HCT116 (cell line): Measurements from ENCODE around the gene PLP2. TPM values are rescaled to one million over a fixed set of nuclear protein-coding genes. Genes with fewer than 3 reads are reported as not detected.

ENCODE experiments used
- ATAC-seq: fragments of 200-7000 bp; cut with Tn5 transposase; 2 replicates; pipeline ENCODE4 v1.9.1; 2020; ENCODE audit warnings: mild to moderate bottlenecking, moderate library complexity
- BruUV-seq: library from RNA; stranded (reverse); fragments of 400-500 nt; replicated peaks from 2 replicates; lab custom pipeline; 2021; lab: Mats Ljungman, UMichigan
- CTCF ChIA-PET: fragments of 300-600 bp; sonication (Branson Sonifier 250); formaldehyde crosslinking; loops from one replicate; lab custom pipeline; 2021; ENCODE audit warnings: antibody characterized with exemption; lab: Charles Lee
- POLR2A ChIA-PET: fragments of 300-600, 350-600 bp; sonication (Branson Sonifier 250); formaldehyde crosslinking; loops from one replicate; lab custom pipeline; 2021; ENCODE audit warnings: antibody characterized with exemption; lab: Charles Lee
- RAD21 ChIA-PET, 2 experiments: fragments of 300-600 bp; sonication (Branson Sonifier 250); formaldehyde crosslinking; loops; one replicate each; lab custom pipeline; 2023; ENCODE audit warnings: low total read pairs in 2 of 2; ENCODE audit not compliant: uncharacterized antibody in 2 of 2, unreplicated experiment in 2 of 2, low non-redundant PET in 1 of 2; lab: Charles Lee
- DNase-seq: peaks from one replicate; pipeline ENCODE4 v3.0.0-alpha.2; 2010; ENCODE audit warnings: low read depth, low spot score
- H2AFZ ChIP-seq: fragments of 200-600 bp; shearing (Covaris generic), sonication (generic); 2 replicates; pipeline ENCODE4 v1.6.1; 2017; ENCODE audit warnings: low read depth, mixed run types, mixed read lengths, antibody characterized with exemption, low read length; ENCODE audit not compliant: poor library complexity, severe bottlenecking
- H3K27ac ChIP-seq: 2 replicates; pipeline ENCODE4 v1.5.1; 2012; ENCODE audit warnings: low read depth, low read length
- H3K27me3 ChIP-seq: fragments of 200-600 bp; sonication (generic); 2 replicates; pipeline ENCODE4 v1.6.1; 2016; ENCODE audit warnings: mixed run types, low read length, mixed read lengths; ENCODE audit not compliant: insufficient read depth
- H3K36me3 ChIP-seq, 2 experiments: fragments of 200-500 bp in 1 of 2; fragments of 200-600 bp in 1 of 2; sonication (Bioruptor generic) in 1 of 2; sonication (generic) in 1 of 2; 2 replicates each; pipeline versions ENCODE4 v1.5.1 to v1.6.1; 2014 to 2016; ENCODE audit warnings: low read length in 2 of 2, inconsistent platforms in 1 of 2, mixed read lengths in 1 of 2, mixed run types in 1 of 2; ENCODE audit not compliant: insufficient read depth in 2 of 2, control insufficient read depth in 1 of 2
- H3K4me1 ChIP-seq, 2 experiments: fragments of 200-600 bp in 1 of 2; sonication (generic) in 1 of 2; 2 replicates each; pipeline versions ENCODE4 v1.5.1 to v1.6.1; 2012 to 2017; ENCODE audit warnings: low read length in 2 of 2, inconsistent platforms in 1 of 2, mild to moderate bottlenecking in 1 of 2, mixed read lengths in 1 of 2, mixed run types in 1 of 2, moderate library complexity in 1 of 2; ENCODE audit not compliant: insufficient read depth in 2 of 2, control insufficient read depth in 1 of 2
- H3K4me2 ChIP-seq: fragments of 200-600 bp; sonication (generic); 2 replicates; pipeline ENCODE4 v1.6.1; 2017; ENCODE audit warnings: mixed run types, low read length, mixed read lengths
- H3K4me3 ChIP-seq, 2 experiments: fragments of 200-600 bp in 1 of 2; sonication (generic) in 1 of 2; replicated peaks in 1 of 2; 2 replicates each; pipeline ENCODE4 v1.5.1; 2011 to 2016; ENCODE audit warnings: low read length in 2 of 2, control low read depth in 1 of 2, low read depth in 1 of 2, mild to moderate bottlenecking in 1 of 2, mixed read lengths in 1 of 2, mixed run types in 1 of 2
- H3K79me2 ChIP-seq: fragments of 200-600 bp; sonication (generic); 2 replicates; pipeline ENCODE4 v1.6.1; 2017; ENCODE audit warnings: mild to moderate bottlenecking, mixed run types, low read length, moderate library complexity, mixed read lengths; ENCODE audit not compliant: insufficient read depth
- H3K9ac ChIP-seq: fragments of 200-600 bp; sonication (generic); 2 replicates; pipeline ENCODE4 v1.6.1; 2016; ENCODE audit warnings: low read length, mixed read lengths
- H3K9me2 ChIP-seq: fragments of 200-600 bp; sonication (generic), shearing (Covaris generic); 2 replicates; pipeline ENCODE4 v1.6.1; 2017; ENCODE audit warnings: mixed run types, mild to moderate bottlenecking, moderate library complexity; ENCODE audit not compliant: insufficient read depth
- H3K9me3 ChIP-seq, 2 experiments: fragments of 200-500 bp in 1 of 2; fragments of 200-600 bp in 1 of 2; sonication (Bioruptor generic) in 1 of 2; sonication (generic) in 1 of 2; 2 replicates each; pipeline ENCODE4 v1.6.1; 2014 to 2017; ENCODE audit warnings: low read length in 2 of 2, mixed read lengths in 2 of 2, inconsistent platforms in 1 of 2, low read depth in 1 of 2, mild to moderate bottlenecking in 1 of 2, mixed run types in 1 of 2, moderate library complexity in 1 of 2; ENCODE audit not compliant: control insufficient read depth in 1 of 2, insufficient read depth in 1 of 2
- H4K20me1 ChIP-seq: fragments of 200-600 bp; sonication (generic), shearing (Covaris generic); 2 replicates; pipeline ENCODE4 v1.6.1; 2017; ENCODE audit warnings: mixed run types, mild to moderate bottlenecking, moderate library complexity; ENCODE audit not compliant: insufficient read depth
- CBX3 ChIP-seq: IDR thresholded peaks from 2 replicates; pipeline ENCODE4 v1.6.1; 2012; ENCODE audit warnings: low read depth
- CEBPB ChIP-seq: IDR thresholded peaks from 2 replicates; pipeline ENCODE4 v1.6.1; 2012; ENCODE audit warnings: low read depth
- EGR1 ChIP-seq: IDR thresholded peaks from 2 replicates; pipeline ENCODE4 v1.6.1; 2012; ENCODE audit warnings: low read depth
- ELF1 ChIP-seq: IDR thresholded peaks from 2 replicates; pipeline ENCODE4 v1.6.1; 2012; ENCODE audit warnings: low read depth, borderline replicate concordance
- FOSL1 ChIP-seq: IDR thresholded peaks from 2 replicates; pipeline ENCODE4 v1.6.1; 2012; ENCODE audit warnings: low read depth
- POLR2A ChIP-seq: IDR thresholded peaks from 2 replicates; pipeline ENCODE4 v1.7.0; 2011; ENCODE audit warnings: borderline replicate concordance; ENCODE audit not compliant: insufficient read depth, insufficient read length; ENCODE audit errors: extremely low read depth
- POLR2AphosphoS5 ChIP-seq: IDR thresholded peaks from 2 replicates; pipeline ENCODE4 v1.6.1; 2011; ENCODE audit warnings: mild to moderate bottlenecking, low read depth, low read length, moderate library complexity
- SIN3A ChIP-seq: IDR thresholded peaks from 2 replicates; pipeline ENCODE4 v1.6.1; 2012; ENCODE audit warnings: low read depth
- SP1 ChIP-seq: IDR thresholded peaks from 2 replicates; pipeline ENCODE4 v1.6.1; 2012; ENCODE audit warnings: low read depth
- YY1 ChIP-seq: IDR thresholded peaks from 2 replicates; pipeline ENCODE4 v1.6.1; 2011; ENCODE audit warnings: low read length, low read depth, moderate library complexity, mild to moderate bottlenecking; ENCODE audit not compliant: insufficient replicate concordance; ENCODE audit errors: extremely low read depth
- intact Hi-C: fragments of 100-400 bp; cut with micrococcal nuclease; formaldehyde crosslinking; loops from 2 replicates; pipeline ENCODE4 v1.10.0; 2022
- total RNA-seq: library from RNA; stranded (reverse); gene quantifications from one replicate; pipeline ENCODE4 v1.2.1, GENCODE V29; 2021; ENCODE audit not compliant: unreplicated experiment
- TF ChIP-seq, protein P1 (sequence below): IDR thresholded peaks from 2 replicates; pipeline ENCODE4 v1.6.1; 2012; ENCODE audit warnings: low read depth
- TF ChIP-seq, protein P2 (sequence below): IDR thresholded peaks from 2 replicates; pipeline ENCODE4 v1.6.1; 2012

The PLP2 gene
- total RNA-seq, 1 experiment from 2014 or later: 207 TPM

DNA sequence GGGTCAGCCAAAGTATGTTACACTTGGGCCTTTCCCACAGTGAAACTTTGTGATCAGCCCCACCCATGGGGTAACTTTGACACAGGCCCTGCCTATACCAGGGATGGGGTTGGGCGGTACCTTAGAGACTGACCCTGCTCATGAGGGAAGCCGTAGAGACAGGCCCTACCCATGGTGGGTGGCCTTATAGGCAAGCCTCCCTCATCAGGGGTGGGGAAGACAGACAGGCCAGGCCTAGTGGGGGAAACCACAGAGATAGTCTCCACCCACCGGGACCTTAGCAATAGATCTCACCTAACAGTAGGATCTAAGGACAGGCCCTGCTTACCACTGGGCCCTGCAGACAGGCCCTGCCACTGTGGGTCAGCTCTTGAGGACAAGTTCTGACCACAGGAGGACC, 6.8 kb downstream of the PLP2 start:
- Histone ChIP-seq H3K4me3 (no peak overlapping the region), H3K4me2 (no peak overlapping the region), H3K79me2 (peaks cover 19% of the 10 kb centered on the region), H2AFZ (no peak overlapping the region), H3K9me3 (no peaks in the 10 kb centered on the region), H3K36me3 (peaks cover 7 to 12% of the 10 kb centered on the region in 2 experiments; a peak in 3 of 4 replicates), H3K9ac (no peak overlapping the region), H3K4me1 (peaks cover 5 to 30% of the 10 kb centered on the region in 2 experiments; a peak in 3 of 4 replicates), H3K27me3 (no peaks in the 10 kb centered on the region), H3K27ac (no peak overlapping the region), H3K9me2 (no peaks in the 10 kb centered on the region), H4K20me1 (no peaks in the 10 kb centered on the region)
- no TSS peak for BruUV-seq
- ATAC-seq (no peak), DNase-seq (no peak)
- POLR2A ChIA-PET: no interaction called here
- intact Hi-C loops: no loop called here
- TF ChIP-seq SIN3A: no peak
- RAD21 ChIA-PET: no interaction called here
- CTCF ChIA-PET: no interaction called here

DNA sequence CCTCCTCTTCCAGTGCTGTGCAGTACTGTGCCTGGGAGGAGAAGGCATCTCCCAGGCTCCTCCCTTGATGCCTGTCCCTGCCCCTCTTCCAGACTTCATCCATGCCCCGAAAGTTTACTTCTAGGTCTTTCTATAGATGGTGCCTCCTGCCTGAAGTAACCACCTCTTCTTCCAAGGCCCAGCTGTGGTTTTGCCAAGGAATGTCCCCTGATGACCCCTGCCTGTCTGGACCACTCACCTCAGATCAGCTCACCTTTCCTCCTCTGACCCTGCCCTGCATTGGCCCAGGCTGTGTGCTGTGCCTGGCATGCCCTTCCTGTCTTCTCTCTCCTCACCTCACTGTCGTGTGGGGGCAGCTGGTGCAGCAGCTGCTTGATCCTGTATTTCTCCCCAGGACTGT, 7.7 kb downstream of the PLP2 start:
- RAD21 ChIA-PET: no interaction called here
- no TSS peak for BruUV-seq

More for the DNA sequence above, 7.7 kb downstream of the PLP2 start:
- TF ChIP-seq CEBPB: no peak
- no peak for TF ChIP-seq YY1
- no peak for TF ChIP-seq ELF1
- TF ChIP-seq, protein P1, sequence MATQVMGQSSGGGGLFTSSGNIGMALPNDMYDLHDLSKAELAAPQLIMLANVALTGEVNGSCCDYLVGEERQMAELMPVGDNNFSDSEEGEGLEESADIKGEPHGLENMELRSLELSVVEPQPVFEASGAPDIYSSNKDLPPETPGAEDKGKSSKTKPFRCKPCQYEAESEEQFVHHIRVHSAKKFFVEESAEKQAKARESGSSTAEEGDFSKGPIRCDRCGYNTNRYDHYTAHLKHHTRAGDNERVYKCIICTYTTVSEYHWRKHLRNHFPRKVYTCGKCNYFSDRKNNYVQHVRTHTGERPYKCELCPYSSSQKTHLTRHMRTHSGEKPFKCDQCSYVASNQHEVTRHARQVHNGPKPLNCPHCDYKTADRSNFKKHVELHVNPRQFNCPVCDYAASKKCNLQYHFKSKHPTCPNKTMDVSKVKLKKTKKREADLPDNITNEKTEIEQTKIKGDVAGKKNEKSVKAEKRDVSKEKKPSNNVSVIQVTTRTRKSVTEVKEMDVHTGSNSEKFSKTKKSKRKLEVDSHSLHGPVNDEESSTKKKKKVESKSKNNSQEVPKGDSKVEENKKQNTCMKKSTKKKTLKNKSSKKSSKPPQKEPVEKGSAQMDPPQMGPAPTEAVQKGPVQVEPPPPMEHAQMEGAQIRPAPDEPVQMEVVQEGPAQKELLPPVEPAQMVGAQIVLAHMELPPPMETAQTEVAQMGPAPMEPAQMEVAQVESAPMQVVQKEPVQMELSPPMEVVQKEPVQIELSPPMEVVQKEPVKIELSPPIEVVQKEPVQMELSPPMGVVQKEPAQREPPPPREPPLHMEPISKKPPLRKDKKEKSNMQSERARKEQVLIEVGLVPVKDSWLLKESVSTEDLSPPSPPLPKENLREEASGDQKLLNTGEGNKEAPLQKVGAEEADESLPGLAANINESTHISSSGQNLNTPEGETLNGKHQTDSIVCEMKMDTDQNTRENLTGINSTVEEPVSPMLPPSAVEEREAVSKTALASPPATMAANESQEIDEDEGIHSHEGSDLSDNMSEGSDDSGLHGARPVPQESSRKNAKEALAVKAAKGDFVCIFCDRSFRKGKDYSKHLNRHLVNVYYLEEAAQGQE: no peak
- no peak for TF ChIP-seq FOSL1
- TF ChIP-seq, protein P2, sequence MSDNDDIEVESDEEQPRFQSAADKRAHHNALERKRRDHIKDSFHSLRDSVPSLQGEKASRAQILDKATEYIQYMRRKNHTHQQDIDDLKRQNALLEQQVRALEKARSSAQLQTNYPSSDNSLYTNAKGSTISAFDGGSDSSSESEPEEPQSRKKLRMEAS: no peak
- TF ChIP-seq POLR2A: no peak
- no peak for TF ChIP-seq SP1
- TF ChIP-seq CBX3: no peak
- TF ChIP-seq POLR2AphosphoS5: no peak
- no peak for TF ChIP-seq SIN3A
- TF ChIP-seq EGR1: no peak
- ATAC-seq (no peak), DNase-seq (no peak)
- no peaks in the 10 kb centered on the region for H3K9me3 ChIP-seq
- ChIA-PET CTCF (no interaction called here), POLR2A (no interaction called here)
- H3K27me3 ChIP-seq: no peaks in the 10 kb centered on the region
- H3K79me2 ChIP-seq: peaks cover 18% of the 10 kb centered on the region
- no peak overlapping the region for H2AFZ ChIP-seq
- H3K4me2 ChIP-seq: no peak overlapping the region
- no peaks in the 10 kb centered on the region for H3K9me2 ChIP-seq
- no peak overlapping the region for H3K4me3 ChIP-seq
- H4K20me1 ChIP-seq: no peaks in the 10 kb centered on the region
- intact Hi-C loops: no loop called here
- no peak overlapping the region for H3K9ac ChIP-seq
- H3K36me3 ChIP-seq: peaks cover 7 to 9% of the 10 kb centered on the region in 2 experiments; a peak in 3 of 4 replicates
- peaks cover 9 to 31% of the 10 kb centered on the region in 2 experiments; a peak in 3 of 4 replicates for H3K4me1 ChIP-seq
- no peak overlapping the region for H3K27ac ChIP-seq
